Endodermal cell (in vitro differentiated cells): ENCODE data around the gene GPR84. TPM values are rescaled to one million over a fixed set of nuclear protein-coding genes. Genes with fewer than 3 reads are reported as not detected.

ENCODE experiments used
- DNase-seq: peaks from one replicate; pipeline ENCODE4 v3.0.0-alpha.2; 2017
- H3K27ac ChIP-seq: 2 replicates; pipeline ENCODE4 v1.5.1; 2013; ENCODE audit warnings: mild to moderate bottlenecking, low read depth, low read length, moderate library complexity
- H3K27me3 ChIP-seq: 2 replicates; pipeline ENCODE4 v1.6.1; 2013; ENCODE audit warnings: mild to moderate bottlenecking, low read length, moderate library complexity; ENCODE audit not compliant: insufficient read depth, control insufficient read depth, poor library complexity, severe bottlenecking
- H3K36me3 ChIP-seq: 2 replicates; pipeline ENCODE4 v1.7.0; 2013; ENCODE audit warnings: mild to moderate bottlenecking, low read length, moderate library complexity; ENCODE audit not compliant: control insufficient read depth, insufficient read depth
- H3K4me1 ChIP-seq: one replicate; pipeline ENCODE4 v1.7.0; 2013; ENCODE audit warnings: low read length; ENCODE audit not compliant: control insufficient read depth, insufficient read depth
- H3K4me3 ChIP-seq: 2 replicates; pipeline ENCODE4 v1.5.1; 2013; ENCODE audit warnings: mild to moderate bottlenecking, low read length, moderate library complexity
- H3K9ac ChIP-seq: 2 replicates; pipeline ENCODE4 v1.6.1; 2013; ENCODE audit warnings: mild to moderate bottlenecking, low read length, moderate library complexity; ENCODE audit not compliant: poor library complexity, severe bottlenecking; ENCODE audit errors: extremely low read depth
- H3K9me3 ChIP-seq: 2 replicates; pipeline ENCODE4 v1.6.1; 2013; ENCODE audit warnings: mild to moderate bottlenecking, low read length, moderate library complexity; ENCODE audit not compliant: control insufficient read depth
- H3K27ac Mint-ChIP-seq: 2 replicates; pipeline ENCODE4 v1.8.0; 2020; ENCODE audit warnings: mixed read lengths
- H3K27me3 Mint-ChIP-seq: 2 replicates; pipeline ENCODE4 v1.8.0; 2021; ENCODE audit warnings: mild to moderate bottlenecking, mixed read lengths; ENCODE audit not compliant: insufficient read depth
- H3K36me3 Mint-ChIP-seq: 2 replicates; pipeline ENCODE4 v1.8.0; 2020; ENCODE audit warnings: low read depth, mixed read lengths
- H3K4me1 Mint-ChIP-seq: 2 replicates; pipeline ENCODE4 v1.8.0; 2020; ENCODE audit warnings: mixed read lengths
- H3K4me3 Mint-ChIP-seq: 2 replicates; pipeline ENCODE4 v1.8.0; 2020; ENCODE audit warnings: mild to moderate bottlenecking, moderate library complexity, mixed read lengths
- H3K9me3 Mint-ChIP-seq: 2 replicates; pipeline ENCODE4 v1.8.0; 2020; ENCODE audit warnings: mild to moderate bottlenecking, mixed read lengths
- WGBS, 2 experiments: methylation state at CpG; one replicate each; pipeline versions ENCODE4 v1.1.5 to v1.1.7; 2013; ENCODE audit warnings: missing lambda C conversion rate in 2 of 2, mixed read lengths in 1 of 2; ENCODE audit not compliant: insufficient coverage in 1 of 2, insufficient read length in 1 of 2; 5-methylcytosine and 5-hydroxymethylcytosine counted together
- total RNA-seq, 2 donors: library from RNA; stranded (reverse); fragmentation: NEBNext Ultra II Directional in 1 of 2; extraction: Animal tissue kit (Norgen Biotek cat#: 25700) in 1 of 2; gene quantifications; 2 replicates in 1 of 2; 3 replicates in 1 of 2; pipeline ENCODE4 v1.2.1, GENCODE V29; 2021
- TF ChIP-seq, protein P1 (sequence below): fragments of 200-600 bp; sonication (generic); conservative IDR thresholded peaks from 2 replicates; pipeline ENCODE4 v1.5.0; 2021; ENCODE audit warnings: antibody characterized with exemption, mild to moderate bottlenecking

The GPR84 gene
- total RNA-seq, 2 donors from 2014 or later: not detected

DNA sequence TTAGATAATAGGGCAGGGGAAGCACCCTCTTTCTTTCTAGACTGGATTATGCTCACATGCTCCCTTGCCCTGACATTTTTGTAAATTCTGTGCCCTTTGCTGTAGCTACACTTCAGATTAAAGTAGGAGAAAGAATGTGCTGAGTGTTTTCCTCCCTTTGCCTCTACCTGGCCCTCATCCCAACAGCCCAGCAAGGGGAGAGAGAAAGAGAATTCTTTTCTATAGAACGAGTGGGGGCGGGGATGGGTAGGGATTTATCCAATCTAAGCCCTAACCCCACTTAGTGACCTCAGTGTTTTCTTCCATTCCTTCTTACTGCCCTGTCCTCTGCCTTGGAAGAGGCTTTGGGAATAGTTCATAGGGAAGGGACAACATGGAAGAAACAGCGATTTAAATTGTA is 13.5 kb downstream of the GPR84 start:
- WGBS, 2 experiments: 40 to 54% methylated on average over 1 to 3 of the region's 3 CpGs
- TF ChIP-seq, protein P1, sequence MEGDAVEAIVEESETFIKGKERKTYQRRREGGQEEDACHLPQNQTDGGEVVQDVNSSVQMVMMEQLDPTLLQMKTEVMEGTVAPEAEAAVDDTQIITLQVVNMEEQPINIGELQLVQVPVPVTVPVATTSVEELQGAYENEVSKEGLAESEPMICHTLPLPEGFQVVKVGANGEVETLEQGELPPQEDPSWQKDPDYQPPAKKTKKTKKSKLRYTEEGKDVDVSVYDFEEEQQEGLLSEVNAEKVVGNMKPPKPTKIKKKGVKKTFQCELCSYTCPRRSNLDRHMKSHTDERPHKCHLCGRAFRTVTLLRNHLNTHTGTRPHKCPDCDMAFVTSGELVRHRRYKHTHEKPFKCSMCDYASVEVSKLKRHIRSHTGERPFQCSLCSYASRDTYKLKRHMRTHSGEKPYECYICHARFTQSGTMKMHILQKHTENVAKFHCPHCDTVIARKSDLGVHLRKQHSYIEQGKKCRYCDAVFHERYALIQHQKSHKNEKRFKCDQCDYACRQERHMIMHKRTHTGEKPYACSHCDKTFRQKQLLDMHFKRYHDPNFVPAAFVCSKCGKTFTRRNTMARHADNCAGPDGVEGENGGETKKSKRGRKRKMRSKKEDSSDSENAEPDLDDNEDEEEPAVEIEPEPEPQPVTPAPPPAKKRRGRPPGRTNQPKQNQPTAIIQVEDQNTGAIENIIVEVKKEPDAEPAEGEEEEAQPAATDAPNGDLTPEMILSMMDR: no peak
- Histone ChIP-seq H3K9me3 (no peaks in the 10 kb centered on the region), H3K27ac (peak overlapping the region; percentile 97), H3K4me1 (peaks cover 29% of the 10 kb centered on the region), H3K4me3 (no peak overlapping the region), H3K9ac (no peak overlapping the region), H3K36me3 (peaks cover 50% of the 10 kb centered on the region), H3K27me3 (no peaks in the 10 kb centered on the region)
- Mint-ChIP-seq H3K27me3 (no peaks in the 10 kb centered on the region), H3K4me1 (peaks cover 46% of the 10 kb centered on the region), H3K9me3 (no peaks in the 10 kb centered on the region), H3K27ac (no peak overlapping the region), H3K4me3 (peak overlapping the region; percentile 56), H3K36me3 (peaks cover 39% of the 10 kb centered on the region)
- DNase-seq: no peak

DNA sequence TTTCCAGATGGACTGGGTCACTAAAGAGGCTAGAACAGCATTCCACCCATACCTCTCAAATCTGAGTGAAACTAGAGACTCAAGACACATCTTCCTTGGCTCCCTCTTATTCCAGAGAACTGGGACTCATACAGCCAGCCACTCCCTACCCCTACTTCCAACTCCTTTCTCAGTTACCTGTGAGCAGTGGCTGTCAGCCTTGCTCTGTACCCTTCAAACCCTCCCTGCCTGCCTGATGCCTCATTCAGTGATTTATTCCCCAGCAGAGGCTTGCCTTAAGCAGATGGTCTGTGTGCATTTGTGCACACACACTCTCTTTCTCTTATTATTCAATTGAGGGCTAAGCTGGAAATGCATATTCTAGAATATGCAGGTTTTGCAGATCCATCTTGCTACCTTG is 14.6 kb downstream of the GPR84 start:
- no peak overlapping the region for H3K4me3 ChIP-seq
- no peak for DNase-seq
- peaks cover 59% of the 10 kb centered on the region for H3K36me3 ChIP-seq
- no peaks in the 10 kb centered on the region for H3K27me3 ChIP-seq
- H3K9ac ChIP-seq: no peak overlapping the region
- Mint-ChIP-seq H3K4me1 (peaks cover 42% of the 10 kb centered on the region), H3K27ac (no peak overlapping the region), H3K27me3 (no peaks in the 10 kb centered on the region), H3K9me3 (no peaks in the 10 kb centered on the region), H3K36me3 (peaks cover 50% of the 10 kb centered on the region), H3K4me3 (no peak overlapping the region)
- no peaks in the 10 kb centered on the region for H3K9me3 ChIP-seq
- H3K4me1 ChIP-seq: peaks cover 24% of the 10 kb centered on the region
- TF ChIP-seq, protein P1: no peak
- H3K27ac ChIP-seq: peak overlapping the region; percentile 8

DNA sequence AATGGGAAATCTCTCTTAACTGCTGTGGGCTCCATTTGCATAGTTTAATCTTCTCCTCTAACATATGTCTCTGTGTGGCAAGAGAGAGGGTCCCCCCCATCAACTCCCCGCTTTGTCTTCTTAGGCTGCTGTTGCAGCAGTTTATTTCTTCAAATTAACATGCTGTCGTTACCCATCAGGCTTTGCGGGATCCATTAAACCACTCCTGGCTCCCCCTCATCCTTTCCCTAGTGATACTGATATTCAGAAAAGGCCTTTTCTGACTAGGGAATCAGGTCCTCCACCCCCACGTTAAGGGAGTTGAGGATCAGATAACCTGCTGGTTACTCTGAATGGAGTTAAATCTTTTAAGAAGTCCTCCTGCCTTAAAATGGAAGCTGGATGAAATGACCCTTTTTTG is 15.2 kb downstream of the GPR84 start:
- 88 to 96% methylated on average over 4 of the region's 4 CpGs for WGBS, 2 experiments
- Histone ChIP-seq H3K9ac (no peak overlapping the region), H3K27me3 (no peaks in the 10 kb centered on the region), H3K4me3 (no peak overlapping the region), H3K9me3 (peaks cover under 1% of the 10 kb centered on the region), H3K4me1 (peaks cover 24% of the 10 kb centered on the region), H3K36me3 (peaks cover 63% of the 10 kb centered on the region), H3K27ac (peak overlapping the region; percentile 8)
- TF ChIP-seq, protein P1: no peak
- no peaks in the 10 kb centered on the region for H3K9me3 Mint-ChIP-seq
- peaks cover 52% of the 10 kb centered on the region for H3K36me3 Mint-ChIP-seq
- no peak overlapping the region for H3K4me3 Mint-ChIP-seq
- no peak for DNase-seq
- H3K27me3 Mint-ChIP-seq: no peaks in the 10 kb centered on the region
- H3K4me1 Mint-ChIP-seq: peaks cover 41% of the 10 kb centered on the region
- H3K27ac Mint-ChIP-seq: no peak overlapping the region
